HCT116 (cell line): ENCODE results near the gene WWOX. TPM values are rescaled to one million over a fixed set of nuclear protein-coding genes. Genes with fewer than 3 reads are reported as not detected.

Experiments used
- ATAC-seq: fragments of 200-7000 bp; cut with Tn5 transposase; 2 replicates; pipeline ENCODE4 v1.9.1; 2020; ENCODE audit warnings: mild to moderate bottlenecking, moderate library complexity
- BruUV-seq: library from RNA; stranded (reverse); fragments of 400-500 nt; replicated peaks from 2 replicates; lab custom pipeline; 2021; lab: Mats Ljungman, UMichigan
- CTCF ChIA-PET: fragments of 300-600 bp; sonication (Branson Sonifier 250); formaldehyde crosslinking; loops from one replicate; lab custom pipeline; 2021; ENCODE audit warnings: antibody characterized with exemption; lab: Charles Lee
- POLR2A ChIA-PET: fragments of 300-600, 350-600 bp; sonication (Branson Sonifier 250); formaldehyde crosslinking; loops from one replicate; lab custom pipeline; 2021; ENCODE audit warnings: antibody characterized with exemption; lab: Charles Lee
- RAD21 ChIA-PET, 2 experiments: fragments of 300-600 bp; sonication (Branson Sonifier 250); formaldehyde crosslinking; loops; one replicate each; lab custom pipeline; 2023; ENCODE audit warnings: low total read pairs in 2 of 2; ENCODE audit not compliant: uncharacterized antibody in 2 of 2, unreplicated experiment in 2 of 2, low non-redundant PET in 1 of 2; lab: Charles Lee
- DNase-seq: peaks from one replicate; pipeline ENCODE4 v3.0.0-alpha.2; 2010; ENCODE audit warnings: low read depth, low spot score
- H2AFZ ChIP-seq: fragments of 200-600 bp; shearing (Covaris generic), sonication (generic); 2 replicates; pipeline ENCODE4 v1.6.1; 2017; ENCODE audit warnings: low read depth, mixed run types, mixed read lengths, antibody characterized with exemption, low read length; ENCODE audit not compliant: poor library complexity, severe bottlenecking
- H3K27ac ChIP-seq: 2 replicates; pipeline ENCODE4 v1.5.1; 2012; ENCODE audit warnings: low read depth, low read length
- H3K27me3 ChIP-seq: fragments of 200-600 bp; sonication (generic); 2 replicates; pipeline ENCODE4 v1.6.1; 2016; ENCODE audit warnings: mixed run types, low read length, mixed read lengths; ENCODE audit not compliant: insufficient read depth
- H3K36me3 ChIP-seq, 2 experiments: fragments of 200-500 bp in 1 of 2; fragments of 200-600 bp in 1 of 2; sonication (Bioruptor generic) in 1 of 2; sonication (generic) in 1 of 2; 2 replicates each; pipeline versions ENCODE4 v1.5.1 to v1.6.1; 2014 to 2016; ENCODE audit warnings: low read length in 2 of 2, inconsistent platforms in 1 of 2, mixed read lengths in 1 of 2, mixed run types in 1 of 2; ENCODE audit not compliant: insufficient read depth in 2 of 2, control insufficient read depth in 1 of 2
- H3K4me1 ChIP-seq, 2 experiments: fragments of 200-600 bp in 1 of 2; sonication (generic) in 1 of 2; 2 replicates each; pipeline versions ENCODE4 v1.5.1 to v1.6.1; 2012 to 2017; ENCODE audit warnings: low read length in 2 of 2, inconsistent platforms in 1 of 2, mild to moderate bottlenecking in 1 of 2, mixed read lengths in 1 of 2, mixed run types in 1 of 2, moderate library complexity in 1 of 2; ENCODE audit not compliant: insufficient read depth in 2 of 2, control insufficient read depth in 1 of 2
- H3K4me2 ChIP-seq: fragments of 200-600 bp; sonication (generic); 2 replicates; pipeline ENCODE4 v1.6.1; 2017; ENCODE audit warnings: mixed run types, low read length, mixed read lengths
- H3K4me3 ChIP-seq, 2 experiments: fragments of 200-600 bp in 1 of 2; sonication (generic) in 1 of 2; replicated peaks in 1 of 2; 2 replicates each; pipeline ENCODE4 v1.5.1; 2011 to 2016; ENCODE audit warnings: low read length in 2 of 2, control low read depth in 1 of 2, low read depth in 1 of 2, mild to moderate bottlenecking in 1 of 2, mixed read lengths in 1 of 2, mixed run types in 1 of 2
- H3K79me2 ChIP-seq: fragments of 200-600 bp; sonication (generic); 2 replicates; pipeline ENCODE4 v1.6.1; 2017; ENCODE audit warnings: mild to moderate bottlenecking, mixed run types, low read length, moderate library complexity, mixed read lengths; ENCODE audit not compliant: insufficient read depth
- H3K9ac ChIP-seq: fragments of 200-600 bp; sonication (generic); 2 replicates; pipeline ENCODE4 v1.6.1; 2016; ENCODE audit warnings: low read length, mixed read lengths
- H3K9me2 ChIP-seq: fragments of 200-600 bp; sonication (generic), shearing (Covaris generic); 2 replicates; pipeline ENCODE4 v1.6.1; 2017; ENCODE audit warnings: mixed run types, mild to moderate bottlenecking, moderate library complexity; ENCODE audit not compliant: insufficient read depth
- H3K9me3 ChIP-seq, 2 experiments: fragments of 200-500 bp in 1 of 2; fragments of 200-600 bp in 1 of 2; sonication (Bioruptor generic) in 1 of 2; sonication (generic) in 1 of 2; 2 replicates each; pipeline ENCODE4 v1.6.1; 2014 to 2017; ENCODE audit warnings: low read length in 2 of 2, mixed read lengths in 2 of 2, inconsistent platforms in 1 of 2, low read depth in 1 of 2, mild to moderate bottlenecking in 1 of 2, mixed run types in 1 of 2, moderate library complexity in 1 of 2; ENCODE audit not compliant: control insufficient read depth in 1 of 2, insufficient read depth in 1 of 2
- H4K20me1 ChIP-seq: fragments of 200-600 bp; sonication (generic), shearing (Covaris generic); 2 replicates; pipeline ENCODE4 v1.6.1; 2017; ENCODE audit warnings: mixed run types, mild to moderate bottlenecking, moderate library complexity; ENCODE audit not compliant: insufficient read depth
- ATF3 ChIP-seq: IDR thresholded peaks from 2 replicates; pipeline ENCODE4 v1.6.1; 2012
- CBX3 ChIP-seq: IDR thresholded peaks from 2 replicates; pipeline ENCODE4 v1.6.1; 2012; ENCODE audit warnings: low read depth
- CEBPB ChIP-seq: IDR thresholded peaks from 2 replicates; pipeline ENCODE4 v1.6.1; 2012; ENCODE audit warnings: low read depth
- CTCF ChIP-seq, 3 experiments: fragments of 200-600 bp in 1 of 3; sonication (generic) in 1 of 3; IDR thresholded peaks in 2 of 3; conservative IDR thresholded peaks in 1 of 3; 2 replicates each; pipeline ENCODE4 v1.5.1; 2012 to 2017; ENCODE audit warnings: low read depth in 2 of 3, low read length in 2 of 3, antibody characterized with exemption in 1 of 3, borderline replicate concordance in 1 of 3, control low read depth in 1 of 3, mild to moderate bottlenecking in 1 of 3, mixed read lengths in 1 of 3, mixed run types in 1 of 3, moderate library complexity in 1 of 3; ENCODE audit not compliant: insufficient read depth in 1 of 3
- ELF1 ChIP-seq: IDR thresholded peaks from 2 replicates; pipeline ENCODE4 v1.6.1; 2012; ENCODE audit warnings: low read depth, borderline replicate concordance
- EZH2 ChIP-seq: fragments of 200-600 bp; sonication (generic); IDR thresholded peaks from 2 replicates; pipeline ENCODE4 v1.6.1; 2017; ENCODE audit warnings: antibody characterized with exemption, mixed run types
- EZH2phosphoT487 ChIP-seq: fragments of 200-600 bp; IDR thresholded peaks from 2 replicates; pipeline ENCODE4 v1.6.1; 2018; ENCODE audit warnings: antibody characterized with exemption, borderline replicate concordance
- FOSL1 ChIP-seq: IDR thresholded peaks from 2 replicates; pipeline ENCODE4 v1.6.1; 2012; ENCODE audit warnings: low read depth
- JUND ChIP-seq: IDR thresholded peaks from 2 replicates; pipeline ENCODE4 v1.6.1; 2012
- SIN3A ChIP-seq: IDR thresholded peaks from 2 replicates; pipeline ENCODE4 v1.6.1; 2012; ENCODE audit warnings: low read depth
- TCF7L2 ChIP-seq: IDR thresholded peaks from 2 replicates; pipeline ENCODE4 v1.7.0; 2011; ENCODE audit warnings: borderline replicate concordance, inconsistent platforms; ENCODE audit not compliant: insufficient read depth, insufficient read length; ENCODE audit errors: extremely low read depth
- YY1 ChIP-seq: IDR thresholded peaks from 2 replicates; pipeline ENCODE4 v1.6.1; 2011; ENCODE audit warnings: low read length, low read depth, moderate library complexity, mild to moderate bottlenecking; ENCODE audit not compliant: insufficient replicate concordance; ENCODE audit errors: extremely low read depth
- ZBTB33 ChIP-seq: IDR thresholded peaks from 2 replicates; pipeline ENCODE4 v1.6.1; 2011; ENCODE audit warnings: mild to moderate bottlenecking, low read length, moderate library complexity; ENCODE audit not compliant: insufficient replicate concordance; ENCODE audit errors: extremely low read depth
- ZNF274 ChIP-seq: fragments of 200-500 bp; sonication (Bioruptor generic); IDR thresholded peaks from 2 replicates; pipeline ENCODE4 v1.6.1; 2014; ENCODE audit warnings: mild to moderate bottlenecking, low read depth, low read length, inconsistent platforms
- intact Hi-C: fragments of 100-400 bp; cut with micrococcal nuclease; formaldehyde crosslinking; loops from 2 replicates; pipeline ENCODE4 v1.10.0; 2022
- total RNA-seq: library from RNA; stranded (reverse); gene quantifications from one replicate; pipeline ENCODE4 v1.2.1, GENCODE V29; 2021; ENCODE audit not compliant: unreplicated experiment
- TF ChIP-seq, protein P1 (sequence below): IDR thresholded peaks from 2 replicates; pipeline ENCODE4 v1.6.1; 2012
- TF ChIP-seq, protein P2 (sequence below): IDR thresholded peaks from 2 replicates; pipeline ENCODE4 v1.6.1; 2012; ENCODE audit warnings: low read depth

The WWOX gene
- total RNA-seq, 1 experiment from 2014 or later: 13.7 TPM

DNA sequence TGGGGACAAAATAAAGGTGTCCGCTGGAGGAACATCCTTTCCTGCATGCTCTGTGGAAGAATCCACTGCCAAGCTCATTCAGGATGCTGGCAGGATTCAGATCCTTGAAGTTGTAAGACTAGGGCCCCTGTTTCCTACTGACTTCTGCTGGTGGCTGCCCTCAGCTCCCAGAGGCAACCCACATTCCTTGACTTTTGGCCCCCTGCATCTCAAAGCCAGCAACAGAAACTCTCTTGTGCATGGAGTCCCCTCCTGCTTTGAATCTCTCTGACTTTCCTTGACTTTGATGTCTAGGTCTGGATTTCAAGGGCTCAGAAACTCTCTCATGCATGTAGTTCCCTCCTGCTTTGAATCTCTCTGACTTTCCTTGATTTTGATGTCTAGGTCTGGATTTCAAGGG lies 461.5 kb downstream of the WWOX start:
- DNase-seq: no peak
- Histone ChIP-seq H3K9ac (no peak overlapping the region), H3K79me2 (no peaks in the 10 kb centered on the region), H3K4me1 (no peaks in the 10 kb centered on the region), H3K9me2 (no peaks in the 10 kb centered on the region), H3K4me2 (no peak overlapping the region), H3K4me3 (no peak overlapping the region), H4K20me1 (no peaks in the 10 kb centered on the region), H3K9me3 (no peaks in the 10 kb centered on the region), H3K27ac (no peak overlapping the region), H3K27me3 (no peaks in the 10 kb centered on the region), H3K36me3 (no peaks in the 10 kb centered on the region), H2AFZ (no peak overlapping the region)
- TF ChIP-seq ZBTB33 (no peak), FOSL1 (no peak), ATF3 (no peak), SIN3A (no peak), EZH2 (no peak), CEBPB (no peak), ZNF274 (no peak), YY1 (no peak), EZH2phosphoT487 (no peak), CTCF (IDR thresholded peaks at IDR 0.05 in 2 of 3, conservative IDR thresholded peaks at IDR 0.05 in 1 of 3; ENCODE audit: borderline replicate concordance in 1 of 3, insufficient read depth in 1 of 3, low read depth in 2 of 3, low read length in 2 of 3) (no peak), JUND (no peak), TCF7L2 (no peak), CBX3 (no peak), ELF1 (no peak)
- TF ChIP-seq, protein P1, sequence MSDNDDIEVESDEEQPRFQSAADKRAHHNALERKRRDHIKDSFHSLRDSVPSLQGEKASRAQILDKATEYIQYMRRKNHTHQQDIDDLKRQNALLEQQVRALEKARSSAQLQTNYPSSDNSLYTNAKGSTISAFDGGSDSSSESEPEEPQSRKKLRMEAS: no peak
- TF ChIP-seq, protein P2, sequence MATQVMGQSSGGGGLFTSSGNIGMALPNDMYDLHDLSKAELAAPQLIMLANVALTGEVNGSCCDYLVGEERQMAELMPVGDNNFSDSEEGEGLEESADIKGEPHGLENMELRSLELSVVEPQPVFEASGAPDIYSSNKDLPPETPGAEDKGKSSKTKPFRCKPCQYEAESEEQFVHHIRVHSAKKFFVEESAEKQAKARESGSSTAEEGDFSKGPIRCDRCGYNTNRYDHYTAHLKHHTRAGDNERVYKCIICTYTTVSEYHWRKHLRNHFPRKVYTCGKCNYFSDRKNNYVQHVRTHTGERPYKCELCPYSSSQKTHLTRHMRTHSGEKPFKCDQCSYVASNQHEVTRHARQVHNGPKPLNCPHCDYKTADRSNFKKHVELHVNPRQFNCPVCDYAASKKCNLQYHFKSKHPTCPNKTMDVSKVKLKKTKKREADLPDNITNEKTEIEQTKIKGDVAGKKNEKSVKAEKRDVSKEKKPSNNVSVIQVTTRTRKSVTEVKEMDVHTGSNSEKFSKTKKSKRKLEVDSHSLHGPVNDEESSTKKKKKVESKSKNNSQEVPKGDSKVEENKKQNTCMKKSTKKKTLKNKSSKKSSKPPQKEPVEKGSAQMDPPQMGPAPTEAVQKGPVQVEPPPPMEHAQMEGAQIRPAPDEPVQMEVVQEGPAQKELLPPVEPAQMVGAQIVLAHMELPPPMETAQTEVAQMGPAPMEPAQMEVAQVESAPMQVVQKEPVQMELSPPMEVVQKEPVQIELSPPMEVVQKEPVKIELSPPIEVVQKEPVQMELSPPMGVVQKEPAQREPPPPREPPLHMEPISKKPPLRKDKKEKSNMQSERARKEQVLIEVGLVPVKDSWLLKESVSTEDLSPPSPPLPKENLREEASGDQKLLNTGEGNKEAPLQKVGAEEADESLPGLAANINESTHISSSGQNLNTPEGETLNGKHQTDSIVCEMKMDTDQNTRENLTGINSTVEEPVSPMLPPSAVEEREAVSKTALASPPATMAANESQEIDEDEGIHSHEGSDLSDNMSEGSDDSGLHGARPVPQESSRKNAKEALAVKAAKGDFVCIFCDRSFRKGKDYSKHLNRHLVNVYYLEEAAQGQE: no peak
- RAD21 ChIA-PET: no interaction called here
- ATAC-seq: no peak
- BruUV-seq: no TSS peak
- CTCF ChIA-PET: no interaction called here
- intact Hi-C loops: no loop called here
- POLR2A ChIA-PET: no interaction called here
